ENCODE data around the gene UPK1A. TPM values are rescaled to one million over a fixed set of nuclear protein-coding genes. Genes with fewer than 3 reads are reported as not detected.

Gene UPK1A
- total and polyA plus RNA-seq, 9 of the 15 experiments (the other 6 are each of a cell fraction or from before 2014, with no cell fraction given): 0.06 to 0.13 TPM; not detected in 7

GRCh38 chr19:35675589-35676140 is 9.3 kb downstream of the UPK1A start:
- no TSS peak for BruUV-seq (replicated peaks)
- Histone ChIP-seq H3K9ac (ENCODE audit: insufficient read depth in 1 of 2, low read depth in 2 of 2, low read length in 2 of 2) (peak overlapping the region in 1 of 2 experiments; percentile 10; a peak in 2 of 4 replicates), H3K9me3 (replicated peaks; ENCODE audit: control insufficient read depth, insufficient read depth, low read depth, low read length) (no peaks in the 10 kb centered on the region), H3K4me2 (ENCODE audit: insufficient read depth, low read length) (no peak overlapping the region), H4K20me1 (replicated peaks; ENCODE audit: control insufficient read depth, insufficient read depth, low read length) (no peaks in the 10 kb centered on the region), H3K9me1 (ENCODE audit: control insufficient read depth, insufficient read depth, low read length) (no peaks in the 10 kb centered on the region), H3K36me3 (ENCODE audit: control insufficient read depth, insufficient read depth, low read length) (no peaks in the 10 kb centered on the region), H2AFZ (ENCODE audit: low read depth, low read length) (no peak overlapping the region), H3K4me3 (no peak overlapping the region), H3K4me1 (replicated peaks in 1 of 2; ENCODE audit: control insufficient read depth in 2 of 2, insufficient read depth in 2 of 2, low read length in 2 of 2) (peaks cover 10 to 21% of the 10 kb centered on the region in 2 experiments; a peak in 4 of 5 replicates), H3K79me2 (ENCODE audit: control insufficient read depth, insufficient read depth, low read length) (no peaks in the 10 kb centered on the region), H3K27ac (ENCODE audit: extremely low read depth, low read depth, low read length) (no peak overlapping the region), H3K27me3 (ENCODE audit: control insufficient read depth in 2 of 2, insufficient read depth in 2 of 2, low read length in 2 of 2) (peaks cover 16 to 38% of the 10 kb centered on the region in 2 experiments; a peak in 4 of 5 replicates)
- FAIRE-seq: no peak
- DNase-seq (ENCODE audit: extremely low read depth in 1 of 4, low spot score in 3 of 4): no peak
- POLR2A ChIA-PET: interaction anchor here (1.3 kb wide), 1 partner anchor 8 kb away, joined by 3 read pairs; no protein-coding TSS in a partner anchor
- in situ Hi-C loops (cut with MboI): no loop called here
- intact Hi-C loops (cut with micrococcal nuclease): no loop called here
- 22% methylated on average over 14 of the region's 15 CpGs for WGBS (ENCODE audit: insufficient coverage, low coverage, missing lambda C conversion rate)
- TF ChIP-seq KDM1A (IDR thresholded peaks at IDR 0.05): 0 out of 4 replicates have a peak, but pooled peaks of 1 of the 2 experiments have one; percentile 21
- TF ChIP-seq RREB1 (CRISPR knock-in tag; IDR thresholded peaks at IDR 0.05): no peak
- no peak for TF ChIP-seq MTA1 (IDR thresholded peaks at IDR 0.05; ENCODE audit: borderline replicate concordance)
- no peak for TF ChIP-seq ZKSCAN3 (CRISPR knock-in tag; IDR thresholded peaks at IDR 0.05)
- no peak for TF ChIP-seq ZBED1 (IDR thresholded peaks at IDR 0.05)
- no peak for TF ChIP-seq MCM5 (IDR thresholded peaks at IDR 0.05; ENCODE audit: low read depth)
- peak; percentile 56 for TF ChIP-seq ZFP36 (IDR thresholded peaks at IDR 0.05; ENCODE audit: low read depth, low read length, partially characterized antibody)
- no peak for TF ChIP-seq CHD4 (IDR thresholded peaks at IDR 0.05; ENCODE audit: insufficient read depth, insufficient replicate concordance, low read depth, low read length, poor library complexity, severe bottlenecking)
- no peak for TF ChIP-seq ZNF512 (tag; IDR thresholded peaks at IDR 0.05)
- TF ChIP-seq HLTF (IDR thresholded peaks at IDR 0.05): no peak
- no peak for TF ChIP-seq CREB3 (tag; conservative IDR thresholded peaks at IDR 0.05; ENCODE audit: low read depth)
- no peak for TF ChIP-seq PURB (CRISPR knock-in tag; IDR thresholded peaks at IDR 0.05; ENCODE audit: low read depth)
- TF ChIP-seq JUNB (CRISPR knock-in tag; conservative IDR thresholded peaks at IDR 0.05): no peak
- no peak for TF ChIP-seq ZBTB43 (CRISPR knock-in tag; IDR thresholded peaks at IDR 0.05)
- no peak for ATAC-seq
- CTCF ChIA-PET (ENCODE audit: low intra/inter-chr PET ratio): no interaction called here

All from K562 (cell line).